ENCODE results near the gene UBE2S.

DNA sequence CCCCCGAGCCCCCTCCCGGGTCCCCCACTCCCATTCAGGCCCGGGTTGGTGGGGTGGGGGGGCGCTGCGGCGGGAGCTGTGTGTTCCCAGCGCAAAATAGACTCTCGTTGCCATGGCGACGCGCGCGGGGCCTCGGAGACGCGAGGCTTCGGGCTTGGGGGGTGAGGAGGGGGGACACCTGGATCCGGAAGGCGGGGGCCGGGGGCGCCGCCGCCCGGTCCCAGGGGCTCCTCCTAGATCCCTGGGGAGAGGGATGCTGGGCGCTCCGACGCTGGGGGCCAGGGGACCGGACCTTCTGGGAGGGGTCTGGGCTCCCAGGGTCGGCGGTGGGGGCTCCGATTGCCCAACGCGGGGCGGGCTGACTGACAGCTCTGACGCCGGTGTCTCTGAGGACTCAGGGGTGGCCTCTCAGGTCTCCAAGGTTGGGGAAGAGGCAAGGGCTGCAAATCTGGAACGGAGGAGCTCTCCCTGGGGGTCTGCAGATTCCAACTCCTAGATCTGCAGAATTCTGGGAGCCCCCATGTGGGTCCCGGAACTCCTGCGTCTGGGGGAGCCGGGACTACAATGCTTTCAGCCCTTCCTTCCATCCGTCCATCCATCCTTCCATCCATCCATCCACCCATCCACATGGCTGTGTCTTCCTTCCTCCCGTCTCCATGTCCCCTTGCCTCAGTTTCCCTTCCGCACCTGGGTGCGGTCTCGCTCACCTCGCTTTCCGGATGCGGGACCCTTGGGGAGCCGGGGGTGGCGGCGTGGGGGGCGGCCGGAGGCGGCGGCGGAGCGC is 44.6 kb upstream of the UBE2S start:
- TF ChIP-seq, protein P1, sequence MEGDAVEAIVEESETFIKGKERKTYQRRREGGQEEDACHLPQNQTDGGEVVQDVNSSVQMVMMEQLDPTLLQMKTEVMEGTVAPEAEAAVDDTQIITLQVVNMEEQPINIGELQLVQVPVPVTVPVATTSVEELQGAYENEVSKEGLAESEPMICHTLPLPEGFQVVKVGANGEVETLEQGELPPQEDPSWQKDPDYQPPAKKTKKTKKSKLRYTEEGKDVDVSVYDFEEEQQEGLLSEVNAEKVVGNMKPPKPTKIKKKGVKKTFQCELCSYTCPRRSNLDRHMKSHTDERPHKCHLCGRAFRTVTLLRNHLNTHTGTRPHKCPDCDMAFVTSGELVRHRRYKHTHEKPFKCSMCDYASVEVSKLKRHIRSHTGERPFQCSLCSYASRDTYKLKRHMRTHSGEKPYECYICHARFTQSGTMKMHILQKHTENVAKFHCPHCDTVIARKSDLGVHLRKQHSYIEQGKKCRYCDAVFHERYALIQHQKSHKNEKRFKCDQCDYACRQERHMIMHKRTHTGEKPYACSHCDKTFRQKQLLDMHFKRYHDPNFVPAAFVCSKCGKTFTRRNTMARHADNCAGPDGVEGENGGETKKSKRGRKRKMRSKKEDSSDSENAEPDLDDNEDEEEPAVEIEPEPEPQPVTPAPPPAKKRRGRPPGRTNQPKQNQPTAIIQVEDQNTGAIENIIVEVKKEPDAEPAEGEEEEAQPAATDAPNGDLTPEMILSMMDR (IDR thresholded peaks at IDR 0.05): no peak
- TF ChIP-seq POLR2A (IDR thresholded peaks at IDR 0.05): no peak
